ENCODE data around the gene MPDU1.
A peak's percentile ranks its signal among the peaks of the same experiment; 100 is the strongest.

MPDU1 gene

DNA sequence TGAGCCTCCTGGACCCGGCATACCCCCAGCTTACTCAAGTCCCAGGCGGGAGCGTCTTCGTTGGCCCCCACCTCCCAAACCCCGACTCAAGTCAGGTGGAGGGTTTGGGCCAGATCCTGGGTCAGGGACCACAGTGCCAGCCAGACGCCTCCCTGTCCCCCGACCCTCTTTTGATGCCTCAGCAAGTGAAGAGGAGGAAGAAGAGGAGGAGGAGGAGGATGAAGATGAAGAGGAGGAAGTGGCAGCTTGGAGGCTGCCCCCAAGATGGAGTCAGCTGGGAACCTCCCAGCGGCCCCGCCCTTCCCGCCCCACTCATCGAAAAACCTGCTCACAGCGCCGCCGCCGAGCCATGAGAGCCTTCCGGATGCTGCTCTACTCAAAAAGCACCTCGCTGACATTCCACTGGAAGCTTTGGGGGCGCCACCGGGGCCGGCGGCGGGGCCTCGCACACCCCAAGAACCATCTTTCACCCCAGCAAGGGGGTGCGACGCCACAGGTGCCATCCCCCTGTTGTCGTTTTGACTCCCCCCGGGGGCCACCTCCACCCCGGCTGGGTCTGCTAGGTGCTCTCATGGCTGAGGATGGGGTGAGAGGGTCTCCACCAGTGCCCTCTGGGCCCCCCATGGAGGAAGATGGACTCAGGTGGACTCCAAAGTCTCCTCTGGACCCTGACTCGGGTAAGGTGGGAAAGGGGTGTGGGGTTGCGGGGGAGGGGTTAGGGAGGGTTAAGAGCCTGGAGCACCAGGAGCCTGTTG lies 20.4 kb upstream of the MPDU1 start:
- H3K4me3 ChIP-seq (ENCODE audit: low read depth, low read length), result peak overlapping the region; percentile 87
- H2AFZ ChIP-seq, result no peak overlapping the region
- H3K27ac ChIP-seq, result no peak overlapping the region
- TF ChIP-seq, protein P1, sequence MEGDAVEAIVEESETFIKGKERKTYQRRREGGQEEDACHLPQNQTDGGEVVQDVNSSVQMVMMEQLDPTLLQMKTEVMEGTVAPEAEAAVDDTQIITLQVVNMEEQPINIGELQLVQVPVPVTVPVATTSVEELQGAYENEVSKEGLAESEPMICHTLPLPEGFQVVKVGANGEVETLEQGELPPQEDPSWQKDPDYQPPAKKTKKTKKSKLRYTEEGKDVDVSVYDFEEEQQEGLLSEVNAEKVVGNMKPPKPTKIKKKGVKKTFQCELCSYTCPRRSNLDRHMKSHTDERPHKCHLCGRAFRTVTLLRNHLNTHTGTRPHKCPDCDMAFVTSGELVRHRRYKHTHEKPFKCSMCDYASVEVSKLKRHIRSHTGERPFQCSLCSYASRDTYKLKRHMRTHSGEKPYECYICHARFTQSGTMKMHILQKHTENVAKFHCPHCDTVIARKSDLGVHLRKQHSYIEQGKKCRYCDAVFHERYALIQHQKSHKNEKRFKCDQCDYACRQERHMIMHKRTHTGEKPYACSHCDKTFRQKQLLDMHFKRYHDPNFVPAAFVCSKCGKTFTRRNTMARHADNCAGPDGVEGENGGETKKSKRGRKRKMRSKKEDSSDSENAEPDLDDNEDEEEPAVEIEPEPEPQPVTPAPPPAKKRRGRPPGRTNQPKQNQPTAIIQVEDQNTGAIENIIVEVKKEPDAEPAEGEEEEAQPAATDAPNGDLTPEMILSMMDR (IDR thresholded peaks at IDR 0.05), result no peak
- H3K9me3 ChIP-seq (ENCODE audit: control insufficient read depth, low read length), result no peaks in the 10 kb centered on the region
- no peak overlapping the region for H3K9ac ChIP-seq
- peak overlapping the region; percentile 99 for H3K4me2 ChIP-seq (ENCODE audit: low read length)
- peaks cover 26% of the 10 kb centered on the region for H3K79me2 ChIP-seq
- no peaks in the 10 kb centered on the region for H3K27me3 ChIP-seq (ENCODE audit: control insufficient read depth, insufficient read depth, low read length)
- H3K36me3 ChIP-seq (ENCODE audit: control insufficient read depth, insufficient read depth, low read length), result no peaks in the 10 kb centered on the region
- peaks cover 24% of the 10 kb centered on the region for H3K4me1 ChIP-seq

DNA sequence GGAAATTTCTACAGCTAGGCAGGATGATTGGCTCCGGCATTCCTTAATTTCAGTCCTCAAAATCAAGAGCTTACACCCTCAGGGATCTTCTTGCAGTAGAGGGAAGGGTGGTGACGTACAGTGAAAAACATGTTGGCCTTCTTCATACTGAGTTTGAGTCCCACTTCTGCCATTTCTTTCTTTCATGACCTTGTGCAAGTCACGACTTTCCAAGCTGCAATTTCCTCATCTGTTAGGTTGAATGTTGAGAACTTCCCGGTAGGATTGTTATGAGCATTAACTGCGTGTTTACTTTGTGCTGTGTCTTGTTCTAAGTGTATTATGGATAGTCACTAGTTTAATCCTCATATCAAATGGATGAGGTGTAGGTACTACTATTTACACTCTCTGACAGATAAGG lies 14.1 kb upstream of the MPDU1 start:
- Histone ChIP-seq H2AFZ (no peak overlapping the region), H3K9me3 (ENCODE audit: control insufficient read depth, low read length) (no peaks in the 10 kb centered on the region), H3K27me3 (ENCODE audit: control insufficient read depth, insufficient read depth, low read length) (no peaks in the 10 kb centered on the region), H3K4me2 (ENCODE audit: low read length) (no peak overlapping the region), H3K27ac (no peak overlapping the region), H3K4me1 (peaks cover 2% of the 10 kb centered on the region), H3K79me2 (peaks cover 17% of the 10 kb centered on the region), H3K9ac (no peak overlapping the region), H3K36me3 (ENCODE audit: control insufficient read depth, insufficient read depth, low read length) (no peaks in the 10 kb centered on the region), H3K4me3 (ENCODE audit: low read depth, low read length) (no peak overlapping the region)
- TF ChIP-seq, protein P1 (IDR thresholded peaks at IDR 0.05), result no peak

DNA sequence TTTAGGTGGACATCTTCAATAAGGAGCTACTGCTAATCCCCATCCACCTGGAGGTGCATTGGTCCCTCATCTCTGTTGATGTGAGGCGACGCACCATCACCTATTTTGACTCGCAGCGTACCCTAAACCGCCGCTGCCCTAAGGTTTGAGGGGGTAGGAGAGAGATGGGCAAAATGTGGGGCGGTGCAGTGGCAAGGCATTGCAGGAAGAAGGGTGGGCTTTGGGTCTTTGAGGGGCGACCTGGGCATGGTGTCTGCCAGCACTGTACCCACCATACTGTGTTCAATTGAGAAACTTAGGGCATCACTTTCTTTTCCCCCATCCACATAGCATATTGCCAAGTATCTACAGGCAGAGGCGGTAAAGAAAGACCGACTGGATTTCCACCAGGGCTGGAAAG lies 13.3 kb upstream of the MPDU1 start:
- no peaks in the 10 kb centered on the region for H3K27me3 ChIP-seq (ENCODE audit: control insufficient read depth, insufficient read depth, low read length)
- H2AFZ ChIP-seq, result no peak overlapping the region
- no peaks in the 10 kb centered on the region for H3K9me3 ChIP-seq (ENCODE audit: control insufficient read depth, low read length)
- no peak overlapping the region for H3K9ac ChIP-seq
- no peaks in the 10 kb centered on the region for H3K36me3 ChIP-seq (ENCODE audit: control insufficient read depth, insufficient read depth, low read length)
- no peak overlapping the region for H3K4me2 ChIP-seq (ENCODE audit: low read length)
- TF ChIP-seq, protein P1 (IDR thresholded peaks at IDR 0.05), result no peak
- no peak overlapping the region for H3K27ac ChIP-seq
- H3K4me3 ChIP-seq (ENCODE audit: low read depth, low read length), result no peak overlapping the region
- H3K79me2 ChIP-seq, result peaks cover 16% of the 10 kb centered on the region
- H3K4me1 ChIP-seq, result peaks cover 7% of the 10 kb centered on the region

DNA sequence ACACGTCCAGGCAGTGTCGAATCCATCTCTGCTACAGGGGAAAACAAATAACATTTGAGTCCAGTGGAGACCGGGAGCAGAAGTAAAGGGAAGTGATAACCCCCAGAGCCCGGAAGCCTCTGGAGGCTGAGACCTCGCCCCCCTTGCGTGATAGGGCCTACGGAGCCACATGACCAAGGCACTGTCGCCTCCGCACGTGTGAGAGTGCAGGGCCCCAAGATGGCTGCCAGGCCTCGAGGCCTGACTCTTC lies 11.4 kb upstream of the MPDU1 start:
- peak overlapping the region; percentile 100 for H3K4me3 ChIP-seq (ENCODE audit: low read depth, low read length)
- H3K9ac ChIP-seq, result no peak overlapping the region
- no peaks in the 10 kb centered on the region for H3K27me3 ChIP-seq (ENCODE audit: control insufficient read depth, insufficient read depth, low read length)
- no peaks in the 10 kb centered on the region for H3K36me3 ChIP-seq (ENCODE audit: control insufficient read depth, insufficient read depth, low read length)
- peak overlapping the region; percentile 97 for H3K27ac ChIP-seq
- TF ChIP-seq, protein P1 (IDR thresholded peaks at IDR 0.05), result no peak
- no peaks in the 10 kb centered on the region for H3K9me3 ChIP-seq (ENCODE audit: control insufficient read depth, low read length)
- peaks cover 9% of the 10 kb centered on the region for H3K4me1 ChIP-seq
- peak overlapping the region; percentile 87 for H2AFZ ChIP-seq
- peak overlapping the region; percentile 49 for H3K4me2 ChIP-seq (ENCODE audit: low read length)
- peaks cover 19% of the 10 kb centered on the region for H3K79me2 ChIP-seq
